Inferior parietal cortex (tissue), 1 donor: ENCODE measurements around the gene KLK2.
"Not testable (repeated sequence)": the region's sequence is repeated elsewhere in the genome, so short reads cannot be mapped to it uniquely, and the experiment has no call there.

Experiments used
- DNase-seq: peaks from one replicate; pipeline ENCODE4 v3.0.0-alpha.2; 2016; ENCODE audit errors: extremely low spot score

The KLK2 gene

DNA sequence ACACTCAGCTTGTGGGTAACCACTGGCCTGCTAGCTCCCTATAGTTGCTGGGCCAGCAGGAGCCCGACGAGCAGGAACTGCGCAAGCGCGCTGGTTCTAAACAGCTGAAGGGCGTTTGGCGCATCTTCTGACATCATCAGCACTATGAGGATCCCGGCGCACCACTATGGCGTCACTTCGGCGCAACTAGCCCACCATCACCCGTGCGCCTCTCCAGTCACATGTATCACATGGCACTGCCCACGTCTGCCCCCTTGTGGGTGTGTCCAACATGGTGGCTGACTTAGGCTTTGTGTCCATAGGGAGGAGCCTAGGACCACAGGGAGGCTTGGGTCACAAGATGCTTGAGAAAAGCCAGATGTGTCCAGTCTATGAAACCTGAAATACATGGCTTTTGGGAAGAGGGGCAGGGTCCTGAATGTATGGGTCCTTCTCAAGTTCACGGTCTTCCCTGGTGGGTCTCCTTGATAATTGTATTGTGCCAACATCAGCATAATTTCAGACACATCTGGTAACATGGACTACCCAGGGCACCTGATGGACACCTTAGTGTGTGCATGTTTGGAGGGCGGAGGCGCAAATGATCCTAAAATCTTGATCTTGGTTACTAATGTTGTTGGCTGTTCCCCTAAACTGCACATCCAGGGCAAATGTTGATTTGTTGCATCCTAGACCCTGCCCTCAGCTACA, 20.0 kb downstream of the KLK2 start:
- DNase-seq: no peak

GRCh38 chr19:50894478-50895356, 21.5 kb downstream of the KLK2 start:
- DNase-seq: no peak

DNA sequence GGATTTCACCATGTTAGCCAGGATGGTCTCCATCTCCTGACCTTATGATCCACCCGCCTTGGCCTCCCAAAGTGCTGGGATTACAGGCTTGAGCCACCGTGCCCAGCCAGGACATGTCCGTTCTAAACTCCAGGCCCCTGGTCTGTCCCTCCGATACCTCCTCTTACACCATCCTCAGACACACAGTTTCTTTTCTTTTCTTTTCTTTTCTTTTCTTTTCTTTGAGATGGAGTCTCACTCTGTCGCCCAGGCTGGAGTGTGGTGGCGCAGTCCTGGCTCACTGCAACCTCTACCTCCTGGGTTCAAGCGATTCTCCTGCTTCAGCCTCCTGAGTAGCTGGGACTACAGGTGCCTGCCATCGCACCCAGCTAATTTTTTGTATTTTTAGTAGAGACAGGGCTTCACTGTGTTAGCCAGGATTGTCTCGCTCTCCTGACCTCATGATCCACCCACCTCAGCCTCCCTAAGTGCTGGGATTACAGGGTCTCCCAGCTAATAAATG, 22.9 kb downstream of the KLK2 start:
- not testable (repeated sequence) for DNase-seq

DNA sequence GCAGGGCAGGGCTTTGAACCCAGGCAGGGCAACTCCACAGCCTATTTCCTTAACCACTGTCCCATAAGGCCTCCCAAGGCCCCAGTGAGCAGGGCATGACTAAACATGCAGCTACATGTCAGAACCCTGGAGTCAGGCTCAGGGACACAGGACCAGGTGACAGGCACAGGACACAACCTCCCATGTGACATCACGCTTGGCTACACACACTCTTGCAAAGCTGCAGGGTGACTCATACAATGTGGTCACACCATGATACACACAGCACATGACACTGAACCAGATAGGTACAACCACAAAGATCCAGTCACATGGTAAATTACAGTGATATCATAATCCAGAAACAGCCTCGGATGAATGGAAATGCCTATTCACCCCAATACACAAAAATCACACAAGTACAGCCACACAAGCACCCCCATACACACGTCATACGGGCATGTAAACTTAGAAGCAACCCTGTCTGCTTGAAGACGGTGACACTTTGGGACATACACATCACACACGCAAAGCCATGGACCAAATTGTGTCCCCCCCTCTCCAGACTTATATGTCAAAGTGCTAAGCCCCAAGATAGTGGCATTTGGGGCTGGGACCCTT, 23.5 kb downstream of the KLK2 start:
- no peak for DNase-seq

DNA sequence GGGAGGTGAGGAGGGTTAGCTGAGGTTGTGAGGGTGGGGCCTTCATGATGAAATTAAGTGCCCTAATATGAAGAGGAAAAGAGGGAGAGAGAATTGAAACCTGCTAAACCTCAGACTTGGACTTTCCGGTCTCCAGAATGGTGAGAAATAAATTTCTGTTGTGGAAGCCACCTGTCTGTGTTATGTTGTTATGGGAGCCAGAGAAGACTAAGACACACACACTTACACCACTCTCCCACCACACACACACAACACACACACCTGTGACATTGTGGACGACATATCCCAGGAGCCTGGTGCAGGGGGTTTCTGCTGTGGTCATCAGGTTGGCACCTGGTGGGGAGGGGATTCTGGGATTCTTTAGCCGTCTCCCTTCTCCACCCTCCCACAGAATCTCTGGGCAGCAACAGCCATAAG, 24.0 kb downstream of the KLK2 start:
- no peak for DNase-seq

GRCh38 chr19:50897612-50898011, 24.4 kb downstream of the KLK2 start:
- DNase-seq: no peak

- DNase-seq: no peak
Measured at GRCh38 chr19:50898018-50898417, 24.8 kb downstream of the KLK2 start.

DNA sequence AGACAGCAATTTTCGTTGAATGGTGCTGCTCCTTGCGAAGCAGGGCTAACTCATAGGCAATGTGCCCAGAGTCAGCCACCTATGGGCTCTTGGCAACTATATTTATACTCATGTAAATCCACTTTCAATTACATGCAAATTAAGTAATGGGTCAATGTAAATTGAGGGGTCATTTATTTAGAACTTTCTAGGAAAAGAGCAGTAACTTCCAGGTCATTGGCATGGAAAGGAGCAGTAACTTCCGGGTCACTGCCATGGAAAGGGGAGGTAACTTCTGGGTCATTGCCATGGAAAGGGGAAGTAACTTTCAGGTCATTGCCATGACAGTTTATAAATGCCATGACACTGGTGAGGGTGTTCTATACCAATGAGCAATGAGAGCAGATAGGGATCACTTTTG, 26.3 kb downstream of the KLK2 start:
- DNase-seq: no peak

- no peak for DNase-seq
Measured at GRCh38 chr19:50902640-50903039, 29.4 kb downstream of the KLK2 start.

DNA sequence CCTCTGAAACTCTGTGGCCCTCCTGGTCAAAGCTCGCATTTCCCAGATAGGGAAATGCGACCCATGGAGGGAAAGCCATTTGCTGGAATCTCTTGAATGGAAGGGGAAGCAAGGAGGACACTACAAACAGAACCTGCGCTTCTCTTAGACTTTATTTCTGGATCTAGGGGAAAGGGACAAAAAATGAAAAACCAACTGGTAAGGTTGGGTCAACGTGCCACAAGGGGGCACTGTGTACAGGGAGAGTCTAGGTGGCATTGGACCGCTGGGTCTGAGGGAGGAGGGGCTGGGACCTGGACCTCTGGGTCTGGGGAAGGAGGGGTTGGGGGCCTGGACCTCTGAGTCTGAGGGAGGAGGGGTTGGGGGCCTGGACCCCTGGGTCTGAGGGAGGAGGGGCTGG, 33.0 kb downstream of the KLK2 start:
- DNase-seq: peak; percentile 9

- DNase-seq: no peak
Measured at GRCh38 chr19:50908336-50908735, 35.1 kb downstream of the KLK2 start.

GRCh38 chr19:50909240-50910070, 36.2 kb downstream of the KLK2 start:
- DNase-seq: no peak

DNA sequence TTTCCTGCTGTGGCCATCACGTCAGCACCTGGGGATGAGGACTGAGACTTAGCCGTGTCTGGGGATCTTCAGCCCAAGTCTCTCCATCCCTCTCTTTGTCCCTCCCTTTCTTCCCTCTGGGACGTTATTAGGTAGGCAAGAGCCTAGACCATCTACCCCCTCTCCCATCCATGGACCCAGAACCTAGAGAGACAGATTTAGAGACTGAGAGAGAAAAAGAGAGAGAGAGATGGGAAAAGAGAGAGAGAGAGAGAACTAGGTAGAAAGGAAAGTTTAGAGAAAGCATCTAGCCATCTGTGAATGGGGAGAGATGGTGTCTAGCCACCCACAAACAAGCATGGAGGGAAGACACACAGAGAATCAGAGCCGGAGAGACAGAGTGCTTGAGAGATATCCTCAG, 37.5 kb downstream of the KLK2 start:
- no peak for DNase-seq

DNA sequence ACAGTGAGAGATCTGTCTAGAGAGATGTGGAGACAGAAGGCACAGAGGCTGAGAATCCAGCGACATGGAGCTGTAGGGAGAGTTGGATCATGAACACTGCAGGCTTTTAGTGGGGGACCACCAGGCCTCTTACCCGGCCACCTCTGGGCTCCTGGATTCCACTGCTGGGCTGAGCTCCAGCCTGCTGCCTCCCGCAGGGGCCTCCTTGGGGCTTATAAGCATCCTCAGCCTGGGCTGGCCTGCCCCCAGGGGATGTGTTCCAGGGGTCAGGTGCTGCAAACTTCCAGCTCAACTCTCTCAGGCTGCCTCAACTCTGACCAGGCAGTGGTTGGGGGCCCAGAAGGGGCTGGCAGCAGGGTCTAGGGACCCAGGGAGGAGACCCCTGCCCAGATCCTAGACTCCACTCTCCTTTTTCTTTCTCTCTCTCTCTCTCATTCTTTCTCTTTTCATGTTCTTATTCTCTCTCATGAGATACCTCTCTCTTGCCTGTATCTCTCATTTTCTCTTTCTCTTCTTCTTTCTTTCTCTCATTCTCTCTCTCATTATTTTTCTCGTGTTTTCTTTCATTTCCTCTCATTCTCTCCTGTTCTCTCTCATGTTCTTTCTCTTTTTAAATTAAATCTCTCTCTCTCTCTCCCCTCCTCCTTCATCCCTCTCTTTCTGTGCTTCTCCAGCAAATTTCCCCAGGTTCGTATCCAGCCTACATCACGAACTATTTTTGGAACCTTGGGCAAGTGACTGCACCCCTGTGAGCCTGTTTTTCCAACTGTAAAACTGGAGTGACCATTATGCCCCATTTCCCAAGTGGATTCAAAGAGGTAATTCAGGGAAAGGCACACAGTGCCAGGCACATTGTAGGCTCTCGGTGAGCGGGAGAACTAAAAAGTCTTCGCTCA, 38.2 kb downstream of the KLK2 start, which contains the start of gene KLK4:
KLK4 (minus strand) TSS at position 190 of the 896 bp plus-strand sequence. CDS start 657 bp downstream, outside the sequence.
- no peak for DNase-seq

- DNase-seq: no peak
Measured at GRCh38 chr19:50912102-50912599, 38.9 kb downstream of the KLK2 start.

GRCh38 chr19:50912727-50913716, 39.8 kb downstream of the KLK2 start:
- DNase-seq: no peak

DNA sequence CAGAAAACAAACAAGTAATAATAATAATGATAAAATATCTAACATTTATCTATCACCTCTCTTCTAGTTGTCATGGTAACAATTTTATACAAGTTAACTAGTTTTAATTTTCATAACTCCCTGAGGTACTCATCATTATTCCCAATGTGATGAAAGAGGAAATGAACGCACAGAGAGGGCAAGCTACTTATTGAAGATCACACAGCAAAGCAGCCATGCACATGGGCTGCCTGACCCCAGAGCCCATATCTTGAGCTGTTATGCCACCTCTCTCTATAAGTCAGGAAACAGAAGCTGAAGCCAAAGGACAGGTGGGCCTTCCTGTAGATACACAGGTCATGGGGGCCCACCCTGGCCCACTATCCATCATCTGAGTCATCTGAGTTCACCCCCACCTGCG, 42.8 kb downstream of the KLK2 start:
- DNase-seq: no peak

GRCh38 chr19:50921426-50922316, 48.4 kb downstream of the KLK2 start:
- no peak for DNase-seq
